ENCODE measurements around the gene BFSP2. TPM values are rescaled to one million over a fixed set of nuclear protein-coding genes. Genes with fewer than 3 reads are reported as not detected.

Gene BFSP2
- total and polyA plus RNA-seq, 10 donors, result 1.5 to 52.5 (median 3.1) TPM; not detected in 1

DNA sequence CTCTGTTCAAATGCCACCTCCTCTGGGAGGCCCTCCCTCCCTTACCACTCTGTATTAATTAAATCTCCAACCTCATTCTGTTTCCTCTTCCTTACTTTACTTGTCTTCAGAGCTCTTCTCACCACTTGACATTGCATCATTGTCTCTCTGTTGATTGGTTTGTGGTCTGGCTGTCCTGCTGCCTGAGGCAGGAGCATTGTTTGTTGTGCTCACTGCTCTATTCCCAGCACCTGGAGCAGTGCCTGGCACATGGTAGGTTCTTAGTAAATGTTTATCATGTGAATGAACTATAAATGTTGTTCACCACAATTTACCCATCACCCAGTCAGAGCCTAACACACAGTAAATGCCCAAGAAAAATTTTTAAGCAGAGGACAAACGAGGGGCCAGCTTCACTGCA lies 6.7 kb upstream of the BFSP2 start:
- Histone ChIP-seq H3K36me3 (no peaks in the 10 kb centered on the region), H3K9me3 (peaks cover 0 to 11% (median 5%) of the 10 kb centered on the region in 8 donors), H3K27ac (no peak overlapping the region), H3K4me3 (no peak overlapping the region), H3K27me3 (replicated peaks in 1 of 7) (no peaks in the 10 kb centered on the region), H3K4me1 (no peaks in the 10 kb centered on the region)
- no peak for DNase-seq
- WGBS, 5 donors, result 74 to 93% (median 81%) methylated on average over 1 of the region's 1 CpG
- TF ChIP-seq, protein P1, sequence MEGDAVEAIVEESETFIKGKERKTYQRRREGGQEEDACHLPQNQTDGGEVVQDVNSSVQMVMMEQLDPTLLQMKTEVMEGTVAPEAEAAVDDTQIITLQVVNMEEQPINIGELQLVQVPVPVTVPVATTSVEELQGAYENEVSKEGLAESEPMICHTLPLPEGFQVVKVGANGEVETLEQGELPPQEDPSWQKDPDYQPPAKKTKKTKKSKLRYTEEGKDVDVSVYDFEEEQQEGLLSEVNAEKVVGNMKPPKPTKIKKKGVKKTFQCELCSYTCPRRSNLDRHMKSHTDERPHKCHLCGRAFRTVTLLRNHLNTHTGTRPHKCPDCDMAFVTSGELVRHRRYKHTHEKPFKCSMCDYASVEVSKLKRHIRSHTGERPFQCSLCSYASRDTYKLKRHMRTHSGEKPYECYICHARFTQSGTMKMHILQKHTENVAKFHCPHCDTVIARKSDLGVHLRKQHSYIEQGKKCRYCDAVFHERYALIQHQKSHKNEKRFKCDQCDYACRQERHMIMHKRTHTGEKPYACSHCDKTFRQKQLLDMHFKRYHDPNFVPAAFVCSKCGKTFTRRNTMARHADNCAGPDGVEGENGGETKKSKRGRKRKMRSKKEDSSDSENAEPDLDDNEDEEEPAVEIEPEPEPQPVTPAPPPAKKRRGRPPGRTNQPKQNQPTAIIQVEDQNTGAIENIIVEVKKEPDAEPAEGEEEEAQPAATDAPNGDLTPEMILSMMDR (IDR thresholded peaks at IDR 0.05 in 8 of 11, conservative IDR thresholded peaks at IDR 0.05 in 3 of 11), result no peak
- no peak for TF ChIP-seq POLR2AphosphoS5 (IDR thresholded peaks at IDR 0.05)
- TF ChIP-seq POLR2A (IDR thresholded peaks at IDR 0.05), result no peak
- intact Hi-C loops (cut with DNase I; ENCODE audit: low total_unique reads), result no loop called here

DNA sequence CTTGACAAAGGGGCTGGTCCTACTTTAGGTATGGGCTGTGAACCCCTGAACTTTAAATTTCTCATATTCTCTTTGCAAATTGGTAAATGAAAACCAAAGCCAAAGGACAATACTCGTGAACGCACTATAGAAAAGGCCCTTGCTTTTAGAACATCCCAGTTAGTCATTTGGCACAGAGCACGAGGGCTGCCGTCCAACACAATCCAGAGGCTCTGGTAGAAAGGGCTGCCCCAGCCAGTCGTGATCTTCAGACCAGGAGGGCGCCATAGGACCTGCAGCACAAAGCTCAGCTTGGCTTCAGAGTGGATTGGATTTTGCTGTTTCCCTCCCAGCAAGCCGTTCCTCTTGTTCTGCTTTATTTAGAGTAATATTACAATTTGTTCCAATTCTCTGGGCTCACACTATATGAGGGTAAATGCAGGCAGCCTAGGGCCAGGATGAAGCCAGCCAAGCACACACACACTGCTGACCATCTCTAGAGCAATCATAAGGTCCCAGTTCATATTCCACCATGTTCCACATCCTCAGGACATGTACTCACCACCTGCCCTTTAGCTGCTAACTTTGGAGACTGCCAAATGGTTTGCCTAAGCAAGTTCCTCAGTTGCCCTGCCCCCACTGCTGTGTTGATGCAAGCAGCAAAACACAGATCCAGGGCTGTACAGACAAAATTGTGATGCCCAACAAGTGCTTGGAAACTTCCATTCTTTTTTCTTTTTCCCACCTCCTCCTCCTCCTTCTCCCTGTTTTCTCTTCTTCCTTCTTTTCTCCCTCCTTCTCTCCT lies 6.0 kb upstream of the BFSP2 start:
- no peaks in the 10 kb centered on the region for H3K27me3 ChIP-seq (replicated peaks in 1 of 7)
- intact Hi-C loops (cut with DNase I; ENCODE audit: low total_unique reads), result no loop called here
- no peak for DNase-seq
- WGBS, 5 donors, result 73 to 83% (median 78%) methylated on average over 7 of the region's 7 CpGs
- no peaks in the 10 kb centered on the region for H3K36me3 ChIP-seq
- no peaks in the 10 kb centered on the region for H3K4me1 ChIP-seq
- peaks cover 0 to 11% (median 5%) of the 10 kb centered on the region in 8 donors for H3K9me3 ChIP-seq
- no peak for TF ChIP-seq POLR2A (IDR thresholded peaks at IDR 0.05)
- TF ChIP-seq, protein P1 (IDR thresholded peaks at IDR 0.05 in 8 of 11, conservative IDR thresholded peaks at IDR 0.05 in 3 of 11), result no peak
- H3K4me3 ChIP-seq, result no peak overlapping the region
- no peak overlapping the region for H3K27ac ChIP-seq

DNA sequence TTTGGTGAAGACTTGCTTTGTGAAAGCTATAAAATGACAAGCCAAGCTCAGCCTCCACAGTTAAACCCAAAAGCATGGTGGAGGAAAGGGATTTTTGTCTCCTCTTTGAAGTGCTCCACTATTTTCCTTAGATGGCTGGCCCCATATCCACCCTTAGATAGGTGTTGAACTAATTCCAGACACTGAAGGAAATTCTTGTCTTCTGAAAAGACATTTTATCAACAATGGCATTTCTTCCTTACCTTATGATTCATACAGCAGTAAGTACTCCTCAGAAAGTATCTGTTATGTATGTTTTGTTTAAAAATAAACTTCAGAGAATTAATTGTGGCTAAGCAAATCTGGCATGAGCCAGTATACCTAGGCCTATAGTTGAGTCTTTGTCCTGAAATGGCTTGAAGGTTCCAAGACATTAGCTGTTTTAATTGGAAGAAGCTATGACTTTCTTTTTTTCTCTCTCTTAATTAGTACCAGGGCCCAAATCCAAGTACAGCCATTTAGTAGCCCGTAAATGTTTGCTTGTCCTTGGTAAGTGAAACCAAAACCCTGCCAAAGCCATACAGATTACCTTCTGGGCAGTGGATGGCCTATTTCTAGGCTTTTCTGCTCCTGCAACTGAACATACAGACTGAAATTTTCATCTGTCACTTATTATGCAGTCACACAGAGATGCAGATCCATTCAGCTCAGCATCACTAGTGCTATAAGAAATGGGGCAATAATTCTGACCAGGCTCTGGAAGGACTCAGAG lies 5.1 kb upstream of the BFSP2 start:
- intact Hi-C loops (cut with DNase I; ENCODE audit: low total_unique reads), result no loop called here
- Histone ChIP-seq H3K9me3 (peaks cover 0 to 11% (median 5%) of the 10 kb centered on the region in 8 donors), H3K27ac (no peak overlapping the region), H3K27me3 (replicated peaks in 1 of 7) (no peaks in the 10 kb centered on the region), H3K4me3 (no peak overlapping the region), H3K36me3 (no peaks in the 10 kb centered on the region), H3K4me1 (no peaks in the 10 kb centered on the region)
- DNase-seq, result no peak
- TF ChIP-seq POLR2A (IDR thresholded peaks at IDR 0.05), result no peak
- TF ChIP-seq, protein P1 (IDR thresholded peaks at IDR 0.05 in 8 of 11, conservative IDR thresholded peaks at IDR 0.05 in 3 of 11), result no peak
- TF ChIP-seq POLR2AphosphoS5 (IDR thresholded peaks at IDR 0.05), result no peak
- 41 to 88% (median 75%) methylated on average over 1 of the region's 1 CpG for WGBS, 5 donors

DNA sequence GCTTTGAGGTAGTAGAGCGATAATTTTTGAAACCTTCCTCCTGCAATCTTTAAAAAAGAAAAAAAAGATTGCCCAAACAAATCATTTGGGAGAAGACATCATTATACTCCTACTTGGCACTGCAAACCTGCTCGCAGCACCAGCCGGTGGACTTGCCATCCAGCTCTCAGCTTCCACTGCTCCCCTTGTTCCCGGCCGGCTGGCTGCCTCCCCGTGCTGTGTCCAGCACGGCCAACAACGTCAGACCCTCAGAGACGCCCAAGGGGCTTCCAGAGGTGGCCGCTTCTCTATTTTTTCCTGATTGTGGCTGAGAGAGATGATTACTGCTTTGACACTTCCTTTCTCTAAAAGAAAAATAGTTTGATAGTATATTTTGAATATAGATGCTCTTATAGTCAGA lies 3.0 kb upstream of the BFSP2 start:
- H3K27me3 ChIP-seq (replicated peaks in 1 of 7), result no peaks in the 10 kb centered on the region
- H3K36me3 ChIP-seq, result no peaks in the 10 kb centered on the region
- H3K27ac ChIP-seq, result no peak overlapping the region
- DNase-seq, result no peak
- peaks cover 0 to 11% (median 5%) of the 10 kb centered on the region in 8 donors for H3K9me3 ChIP-seq
- no peaks in the 10 kb centered on the region for H3K4me1 ChIP-seq
- TF ChIP-seq POLR2A (IDR thresholded peaks at IDR 0.05) (no peak), POLR2AphosphoS5 (IDR thresholded peaks at IDR 0.05) (no peak)
- TF ChIP-seq, protein P1 (IDR thresholded peaks at IDR 0.05 in 8 of 11, conservative IDR thresholded peaks at IDR 0.05 in 3 of 11), result no peak
- 84 to 91% (median 87%) methylated on average over 10 of the region's 10 CpGs for WGBS, 5 donors
- H3K4me3 ChIP-seq, result no peak overlapping the region
- intact Hi-C loops (cut with DNase I; ENCODE audit: low total_unique reads), result no loop called here
